ENCODE data around the gene CUEDC1.

DNA sequence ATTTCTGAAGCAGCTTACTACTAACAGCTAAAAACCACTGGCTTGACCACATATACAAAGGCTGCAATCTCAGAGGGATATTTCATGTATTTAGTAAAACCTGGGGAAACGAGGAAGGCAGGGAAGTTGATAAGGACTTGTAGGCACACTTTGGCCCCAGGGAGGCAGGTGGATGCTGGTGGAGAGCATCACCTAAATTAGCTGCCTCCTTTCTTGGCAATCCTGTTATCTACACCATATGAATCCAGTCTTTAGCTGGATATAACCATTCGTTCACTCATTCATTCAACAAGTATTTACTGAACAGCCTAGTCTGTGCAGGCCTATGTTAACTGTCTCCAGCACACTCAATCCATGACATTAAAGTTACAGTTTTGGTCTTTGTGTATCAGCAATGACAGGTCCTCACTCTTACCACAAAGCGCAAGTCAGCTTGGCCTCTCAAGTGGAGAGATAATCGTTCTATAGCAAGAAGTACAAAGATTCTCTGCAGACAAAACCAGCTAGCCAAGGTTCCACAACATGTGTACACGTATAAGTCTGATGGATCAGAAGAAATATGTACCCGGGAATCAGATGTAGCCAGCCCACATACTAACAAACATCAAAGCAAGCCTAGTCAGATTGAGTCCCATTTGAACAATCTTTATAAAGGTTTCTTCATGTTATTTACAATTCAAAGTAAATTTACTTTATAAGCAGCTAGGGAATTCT is 116.2 kb downstream of the CUEDC1 start:
- TF ChIP-seq POLR2A (IDR thresholded peaks at IDR 0.05; ENCODE audit: low read depth, low read length), result no peak
- no peak for TF ChIP-seq POLR2AphosphoS5 (IDR thresholded peaks at IDR 0.05; ENCODE audit: low read depth, low read length)
- TF ChIP-seq POU2F2 (IDR thresholded peaks at IDR 0.05; ENCODE audit: low read depth, low read length), result no peak
- no peak for TF ChIP-seq TAF1 (IDR thresholded peaks at IDR 0.05; ENCODE audit: low read depth, low read length)
